ENCODE data around the gene CLTB. TPM values are rescaled to one million over a fixed set of nuclear protein-coding genes. Genes with fewer than 3 reads are reported as not detected.

Gene CLTB
- total RNA-seq, 2 experiments from 2014 or later = 56.7 to 61.8 TPM

DNA sequence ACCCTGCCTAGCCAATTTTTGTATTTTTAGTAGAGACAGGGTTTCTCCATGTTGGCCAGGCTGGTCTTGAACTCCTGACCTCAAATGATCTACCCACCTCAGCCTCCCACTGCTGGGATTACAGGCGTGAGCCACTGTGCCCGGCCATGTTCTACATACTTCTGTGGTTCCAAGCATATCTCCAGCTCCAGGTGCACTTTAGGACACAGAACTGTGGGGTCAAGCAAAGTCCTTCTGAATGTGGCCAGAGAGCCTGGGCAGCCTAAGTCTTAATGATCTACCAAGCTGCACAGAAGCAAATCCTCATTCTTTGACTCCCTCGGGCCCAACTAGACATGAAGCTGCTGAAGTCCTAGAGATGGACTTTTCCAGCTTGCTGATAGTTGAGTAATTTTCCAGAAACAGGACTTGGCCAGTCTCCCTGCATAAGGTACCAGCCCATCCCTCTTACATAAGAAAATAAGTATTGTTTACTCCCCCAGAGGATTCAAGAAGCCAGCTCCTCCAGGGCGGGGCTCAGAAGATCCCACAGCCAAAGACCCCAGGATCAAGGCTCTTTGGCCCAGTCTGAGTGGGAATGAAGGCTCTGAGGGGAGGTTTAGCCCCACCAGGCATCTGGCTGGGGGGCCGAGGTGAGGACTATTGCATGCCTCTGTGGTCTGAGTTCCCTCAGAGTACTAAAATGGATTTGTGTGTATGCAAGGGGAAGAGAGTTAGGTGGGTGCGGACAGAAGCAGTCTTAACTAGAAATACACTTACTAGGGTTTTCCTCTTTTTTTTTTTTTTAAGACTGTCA, 8.7 kb downstream of the CLTB start:
- ATAC-seq = no peak
- CTCF ChIA-PET = interaction anchor here (0.8 to 4.5 kb wide), 5 partner anchors 9 to 678 kb away, joined by 3 to 28 read pairs (median 3); partner anchors contain the start of gene CLTB
- Mint-ChIP-seq H3K27me3 (no peaks in the 10 kb centered on the region), H3K36me3 (peaks cover 1% of the 10 kb centered on the region), H3K9me3 (ENCODE audit: low read depth) (no peaks in the 10 kb centered on the region), H3K27ac (no peak overlapping the region), H3K4me1 (peaks cover 3% of the 10 kb centered on the region), H3K4me3 (no peak overlapping the region)
- DNase-seq = no peak

DNA sequence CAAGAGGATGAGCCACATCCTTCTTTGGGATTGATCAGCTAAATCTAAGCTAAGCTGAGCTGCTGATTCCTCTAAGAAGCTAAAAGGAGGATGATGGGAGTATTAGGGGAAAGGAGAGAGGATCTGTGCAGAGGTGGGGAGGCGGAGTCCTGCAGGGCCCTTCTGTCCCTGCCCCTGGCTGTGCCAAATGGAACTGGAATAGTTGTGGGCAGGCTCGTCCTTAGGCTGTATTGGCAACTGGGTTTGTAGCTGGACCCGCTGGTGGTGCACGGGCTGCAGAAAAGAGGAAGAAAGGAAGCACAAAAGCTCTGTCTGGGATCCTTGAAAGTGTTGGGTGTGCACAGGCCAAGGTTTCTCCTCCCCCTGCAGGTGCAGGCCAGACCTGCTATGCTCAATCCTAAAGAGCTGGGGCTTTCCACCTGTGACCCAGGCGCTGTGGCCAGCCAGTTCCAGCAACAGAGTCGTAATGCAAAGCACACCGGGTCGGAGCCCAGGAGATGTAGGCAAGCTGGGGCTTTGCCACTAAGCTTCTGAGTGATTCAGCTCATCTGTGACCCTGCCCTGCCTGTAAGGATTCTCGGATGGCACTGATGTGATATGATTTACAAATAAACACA, 9.8 kb downstream of the CLTB start:
- no peak overlapping the region for H3K27ac Mint-ChIP-seq
- CTCF ChIA-PET = interaction anchor here (0.8 to 4.5 kb wide), 5 partner anchors 10 to 677 kb away, joined by 3 to 28 read pairs (median 3); partner anchors contain the start of genes CLTB and FAF2
- H3K36me3 Mint-ChIP-seq = peaks cover 1% of the 10 kb centered on the region
- no peaks in the 10 kb centered on the region for H3K4me1 Mint-ChIP-seq
- no peak for ATAC-seq
- no peak for DNase-seq
- H3K27me3 Mint-ChIP-seq = no peaks in the 10 kb centered on the region
- no peaks in the 10 kb centered on the region for H3K9me3 Mint-ChIP-seq (ENCODE audit: low read depth)
- H3K4me3 Mint-ChIP-seq = no peak overlapping the region

DNA sequence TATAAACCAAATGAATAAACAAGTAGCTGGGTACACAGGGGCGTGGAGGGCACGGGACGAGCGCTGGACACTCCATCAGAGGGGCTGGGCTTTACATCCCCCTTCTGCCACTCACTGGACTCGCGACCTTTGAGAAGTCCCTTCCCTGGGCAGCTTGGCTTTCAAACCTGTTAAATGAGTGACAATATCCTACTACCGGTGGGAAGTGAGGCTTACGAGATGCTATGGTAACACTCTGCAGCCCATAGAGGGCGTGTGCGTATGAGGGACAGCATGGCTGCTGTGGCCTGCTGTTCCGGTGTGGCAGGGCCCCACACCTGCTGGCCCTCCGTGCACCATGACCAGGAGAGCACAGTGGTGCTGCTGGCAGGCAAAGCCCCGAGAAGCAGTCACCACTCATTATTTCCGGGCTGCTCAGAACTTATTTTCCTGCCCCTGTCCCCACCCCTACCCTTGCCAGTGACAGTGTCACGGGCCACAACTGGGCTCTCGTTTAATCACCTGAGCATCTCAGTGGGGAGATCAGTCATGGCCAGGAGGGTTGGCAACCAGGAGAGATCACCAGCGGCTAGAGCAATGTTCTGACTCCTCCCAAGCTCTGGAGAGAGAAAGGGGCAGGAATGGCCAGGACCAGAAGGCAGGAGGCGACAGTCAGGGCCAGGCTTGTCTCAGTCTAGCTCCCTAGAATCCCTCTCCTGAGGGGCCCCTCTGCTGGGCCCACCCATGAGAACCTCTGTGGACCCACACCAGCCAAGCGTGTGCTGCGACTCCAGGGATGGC, 10.5 kb downstream of the CLTB start:
- Mint-ChIP-seq H3K4me1 (no peaks in the 10 kb centered on the region), H3K27me3 (no peaks in the 10 kb centered on the region), H3K36me3 (peaks cover 1% of the 10 kb centered on the region), H3K4me3 (no peak overlapping the region), H3K9me3 (ENCODE audit: low read depth) (no peaks in the 10 kb centered on the region), H3K27ac (no peak overlapping the region)
- CTCF ChIA-PET = interaction anchor here (0.8 to 4.5 kb wide), 3 partner anchors 11 to 255 kb away, joined by 3 to 28 read pairs (median 3); partner anchors contain the start of genes CLTB and FAF2
- DNase-seq (no peak), ATAC-seq (no peak)

DNA sequence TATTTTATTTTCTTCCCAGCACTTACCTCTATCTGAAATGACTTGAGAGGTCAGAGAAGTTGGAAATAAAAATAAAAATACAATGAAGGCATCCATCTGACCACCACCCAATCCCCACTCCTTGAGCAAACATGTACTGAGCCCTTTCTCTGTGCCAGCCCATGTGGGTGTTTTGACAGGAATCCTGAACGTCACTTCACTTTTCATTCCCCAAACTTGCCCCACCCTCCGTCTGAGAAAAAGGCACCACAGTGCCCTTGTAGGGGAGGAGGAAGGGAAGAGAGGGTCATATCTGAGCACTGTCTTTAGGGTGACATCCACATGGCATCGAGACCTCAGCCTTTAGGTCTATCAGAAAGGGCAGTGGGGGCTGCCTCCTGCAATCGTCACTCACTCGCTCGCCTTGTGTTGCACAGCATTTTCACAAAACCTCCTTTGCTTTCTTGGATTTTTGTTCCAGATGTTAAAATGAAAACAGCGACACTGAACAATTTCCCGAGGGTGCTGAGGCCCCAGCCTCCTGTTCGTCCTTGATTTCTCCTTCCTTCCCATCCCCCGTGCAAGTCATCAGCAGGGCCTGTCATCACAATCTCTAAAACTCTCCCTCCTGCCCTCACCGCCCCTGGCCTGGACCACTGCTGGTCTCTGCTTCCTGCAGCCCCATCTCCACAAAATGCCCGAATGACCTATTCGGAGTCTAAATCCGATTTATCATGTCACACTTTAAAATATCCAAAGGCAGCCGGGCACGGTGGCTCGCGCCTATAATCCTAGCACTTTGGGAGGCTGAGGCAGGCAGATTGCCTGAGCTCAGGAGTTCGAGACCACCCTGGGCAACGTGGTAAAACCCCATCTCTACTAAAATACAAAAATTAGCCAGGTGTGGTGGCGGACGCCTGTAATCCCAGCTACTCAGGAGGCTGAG, 14.8 kb downstream of the CLTB start:
- no peaks in the 10 kb centered on the region for H3K4me1 Mint-ChIP-seq

DNA sequence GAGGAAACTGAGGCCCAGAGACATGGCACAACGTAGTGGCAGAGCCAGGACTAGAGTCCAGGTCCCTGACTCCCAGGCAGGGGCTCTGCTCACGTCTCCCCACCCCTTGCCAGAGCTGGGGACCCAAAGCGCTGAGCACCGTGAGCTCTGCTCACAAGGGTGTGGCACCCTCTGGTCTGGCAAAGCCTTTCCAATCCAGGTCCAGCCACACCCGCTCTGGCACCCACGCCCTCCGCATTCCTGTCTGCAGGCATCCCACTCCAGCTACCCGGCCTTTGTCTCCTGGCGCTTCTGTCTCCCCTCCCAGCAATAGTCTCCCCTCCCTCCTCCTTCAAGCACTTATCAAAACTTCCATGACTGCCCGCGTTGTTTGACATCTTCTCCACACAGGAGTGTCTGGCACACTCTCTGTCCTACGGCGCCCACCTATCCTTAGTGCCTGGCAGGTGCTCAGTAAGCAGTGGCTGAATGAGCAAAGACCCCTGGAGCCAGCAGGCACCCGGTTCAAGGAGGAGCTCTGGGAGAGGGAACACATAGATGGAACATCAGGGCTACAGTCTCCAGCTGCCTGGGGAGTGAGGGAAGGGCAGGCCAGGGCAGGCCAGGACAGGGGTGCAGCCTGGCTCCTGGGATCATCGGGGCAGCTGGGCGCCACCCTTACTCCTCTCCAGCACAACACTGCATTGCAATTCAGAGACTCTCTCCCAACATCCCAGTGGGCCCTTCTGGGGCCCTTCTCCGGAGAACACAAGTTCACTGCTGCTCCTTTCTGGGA, 15.8 kb downstream of the CLTB start:
- no peaks in the 10 kb centered on the region for H3K4me1 Mint-ChIP-seq
- ATAC-seq = no peak
- H3K27me3 Mint-ChIP-seq = no peaks in the 10 kb centered on the region
- DNase-seq = no peak
- H3K9me3 Mint-ChIP-seq (ENCODE audit: low read depth) = no peaks in the 10 kb centered on the region
- peaks cover 3% of the 10 kb centered on the region for H3K36me3 Mint-ChIP-seq
- CTCF ChIA-PET = no interaction called here
- H3K4me3 Mint-ChIP-seq = no peak overlapping the region
- H3K27ac Mint-ChIP-seq = no peak overlapping the region

More for the DNA sequence above, 14.8 kb downstream of the CLTB start:
- no peaks in the 10 kb centered on the region for H3K27me3 Mint-ChIP-seq
- H3K27ac Mint-ChIP-seq = no peak overlapping the region
- CTCF ChIA-PET = no interaction called here
- ATAC-seq (no peak), DNase-seq (no peak)
- no peaks in the 10 kb centered on the region for H3K9me3 Mint-ChIP-seq (ENCODE audit: low read depth)
- H3K4me3 Mint-ChIP-seq = no peak overlapping the region
- peaks cover 3% of the 10 kb centered on the region for H3K36me3 Mint-ChIP-seq

DNA sequence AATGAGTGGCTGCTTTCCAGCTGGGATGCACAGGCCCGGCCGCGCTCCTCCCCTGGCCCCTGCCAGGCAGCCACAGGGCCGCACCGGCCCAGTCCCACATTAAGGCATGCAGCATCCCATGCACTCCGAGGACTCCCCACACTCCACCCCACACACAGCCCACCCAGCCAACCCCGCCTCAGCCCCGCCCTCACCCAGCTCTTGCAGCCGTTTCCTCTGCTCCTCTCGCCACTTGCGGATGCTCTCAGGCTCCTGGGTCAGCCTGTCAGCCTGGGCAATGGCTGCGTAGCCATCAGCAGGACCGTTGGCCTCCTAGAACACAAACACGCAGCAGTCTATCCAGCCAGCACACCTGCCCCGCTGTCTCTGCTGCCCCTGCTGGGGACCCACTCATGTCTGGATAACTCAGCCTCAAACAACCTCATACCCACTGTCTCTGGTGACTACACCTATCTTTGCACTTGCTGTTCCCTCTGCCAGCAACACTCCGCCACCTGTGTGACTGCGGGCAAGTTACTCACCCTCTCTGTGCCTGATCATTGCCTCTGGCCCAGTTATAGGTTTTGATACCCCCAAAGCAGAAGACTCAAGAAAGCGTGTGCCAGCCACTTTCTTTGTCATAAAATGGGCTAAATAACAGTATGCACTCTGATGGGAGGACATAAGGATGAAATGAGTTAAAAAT, 18.5 kb downstream of the CLTB start:
- DNase-seq = no peak
- no peak overlapping the region for H3K4me3 Mint-ChIP-seq
- H3K36me3 Mint-ChIP-seq = peaks cover 3% of the 10 kb centered on the region
- H3K27ac Mint-ChIP-seq = no peak overlapping the region
- H3K27me3 Mint-ChIP-seq = no peaks in the 10 kb centered on the region
- ATAC-seq = no peak
- CTCF ChIA-PET = no interaction called here
- H3K9me3 Mint-ChIP-seq (ENCODE audit: low read depth) = no peaks in the 10 kb centered on the region
- H3K4me1 Mint-ChIP-seq = no peaks in the 10 kb centered on the region

DNA sequence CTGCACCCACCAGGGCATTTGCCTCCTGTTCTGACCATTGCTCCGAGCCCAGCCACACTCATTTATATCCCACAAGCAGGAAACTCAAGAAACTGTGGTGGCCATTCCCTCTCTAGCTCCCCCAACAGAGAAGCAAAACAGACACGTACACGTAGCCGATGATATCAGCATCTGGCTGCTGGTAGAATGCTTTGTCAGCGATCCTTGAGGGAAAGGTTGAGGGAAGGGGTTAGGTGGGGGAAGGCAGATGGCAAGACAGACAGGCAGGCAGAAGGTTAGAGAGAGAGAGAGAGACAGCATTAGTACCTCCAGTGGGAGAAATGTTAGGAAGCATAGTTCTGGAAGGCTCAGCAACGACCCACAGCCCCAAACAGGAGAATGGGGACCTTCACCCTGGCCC, 20.0 kb downstream of the CLTB start:
- CTCF ChIA-PET = no interaction called here
- H3K9me3 Mint-ChIP-seq (ENCODE audit: low read depth) = no peaks in the 10 kb centered on the region
- H3K27me3 Mint-ChIP-seq = no peaks in the 10 kb centered on the region
- peaks cover 3% of the 10 kb centered on the region for H3K36me3 Mint-ChIP-seq
- no peak for ATAC-seq
- H3K4me1 Mint-ChIP-seq = no peaks in the 10 kb centered on the region
- DNase-seq = no peak
- H3K4me3 Mint-ChIP-seq = no peak overlapping the region
- H3K27ac Mint-ChIP-seq = no peak overlapping the region

DNA sequence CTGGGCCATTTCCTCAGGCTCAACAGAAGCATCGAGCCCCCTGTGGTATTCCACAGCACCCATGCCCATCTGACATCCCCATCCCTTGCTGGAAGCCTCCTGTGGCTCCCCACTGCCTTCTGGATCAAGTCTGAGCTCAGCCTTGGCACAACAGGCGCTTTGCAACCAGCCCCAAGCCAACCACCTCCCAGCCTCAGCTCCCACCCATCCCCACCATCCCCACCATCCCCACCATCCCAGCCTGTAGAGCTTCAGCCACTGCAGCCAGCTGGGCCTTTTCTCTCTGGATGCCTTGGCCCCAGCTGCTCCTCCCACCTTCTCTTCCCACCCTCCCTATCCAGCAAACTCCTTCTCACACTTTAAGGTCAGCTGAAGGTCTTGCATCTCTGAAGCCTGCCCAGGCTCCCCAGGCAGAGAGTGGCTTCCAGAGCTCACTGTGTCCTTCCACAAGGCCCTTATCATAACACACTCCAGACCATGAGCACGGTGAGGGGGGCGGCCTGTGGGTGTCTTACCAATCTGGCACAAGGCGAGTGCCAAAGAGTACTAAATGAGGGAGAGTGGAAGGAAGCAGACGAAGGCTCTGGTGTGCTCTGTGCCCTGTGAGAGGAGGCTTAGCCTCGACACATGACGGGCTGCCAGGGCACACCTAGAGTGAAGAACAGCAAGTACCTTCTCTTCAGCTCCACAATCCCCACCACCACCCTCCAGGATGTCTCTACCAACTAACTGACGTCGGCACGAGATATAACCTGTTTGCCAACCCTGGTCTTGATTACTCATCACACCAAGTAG, 21.3 kb downstream of the CLTB start:
- ATAC-seq = no peak
- no peak overlapping the region for H3K27ac Mint-ChIP-seq
- H3K27me3 Mint-ChIP-seq = no peaks in the 10 kb centered on the region
- H3K4me1 Mint-ChIP-seq = peaks cover 2% of the 10 kb centered on the region
- peaks cover 10% of the 10 kb centered on the region for H3K36me3 Mint-ChIP-seq
- no peaks in the 10 kb centered on the region for H3K9me3 Mint-ChIP-seq (ENCODE audit: low read depth)
- DNase-seq = no peak
- no peak overlapping the region for H3K4me3 Mint-ChIP-seq
- CTCF ChIA-PET = no interaction called here

DNA sequence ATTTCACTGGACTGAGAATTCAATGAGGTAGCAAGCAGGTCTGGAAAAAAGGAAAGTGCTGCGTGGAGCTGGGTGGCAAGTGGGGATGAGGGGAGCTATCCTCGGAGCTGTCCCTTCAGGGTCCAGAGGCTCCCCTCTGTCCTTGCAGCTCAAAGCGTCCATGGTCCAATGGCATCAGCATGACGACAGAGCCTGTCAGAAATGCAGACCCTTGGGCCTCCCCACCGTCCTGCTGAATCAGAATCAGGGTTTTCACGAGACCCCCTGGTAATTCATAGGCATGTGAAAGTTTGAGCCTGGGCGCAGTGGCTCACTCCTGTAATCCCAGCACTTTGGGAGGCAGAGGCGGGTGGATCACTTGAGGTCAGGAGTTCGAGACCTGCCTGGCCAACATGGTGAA, 22.2 kb downstream of the CLTB start:
- DNase-seq (no peak), ATAC-seq (no peak)
- Mint-ChIP-seq H3K27ac (no peak overlapping the region), H3K27me3 (no peaks in the 10 kb centered on the region), H3K4me3 (no peak overlapping the region), H3K36me3 (peaks cover 12% of the 10 kb centered on the region), H3K4me1 (peaks cover 5% of the 10 kb centered on the region), H3K9me3 (ENCODE audit: low read depth) (no peaks in the 10 kb centered on the region)
- CTCF ChIA-PET = no interaction called here

DNA sequence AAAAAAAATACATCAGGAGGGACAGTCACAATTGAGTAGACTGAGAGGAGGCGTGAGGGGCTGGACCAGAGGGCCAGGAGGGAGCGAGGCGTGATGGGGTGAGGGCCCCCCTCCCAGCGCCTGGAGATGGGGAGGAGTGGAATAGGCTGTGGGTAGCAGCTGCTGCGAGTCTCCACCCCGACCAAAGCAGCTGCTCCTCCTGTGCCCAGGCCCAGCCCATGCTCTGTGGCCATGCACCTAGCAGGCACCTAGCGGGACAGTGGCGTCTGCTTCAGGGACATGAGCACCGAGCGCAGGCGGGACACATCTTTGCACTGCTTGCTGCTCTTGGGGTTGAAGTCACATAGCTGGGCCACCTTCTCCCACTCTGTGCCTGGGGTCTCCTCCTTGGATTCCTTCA, 23.8 kb downstream of the CLTB start:
- Mint-ChIP-seq H3K36me3 (peaks cover 15% of the 10 kb centered on the region), H3K9me3 (ENCODE audit: low read depth) (no peaks in the 10 kb centered on the region), H3K4me1 (peaks cover 9% of the 10 kb centered on the region), H3K27me3 (no peaks in the 10 kb centered on the region), H3K4me3 (no peak overlapping the region), H3K27ac (no peak overlapping the region)
- CTCF ChIA-PET = interaction anchor here (1.2 to 1.7 kb wide), 2 partner anchors 15 to 138 kb away, joined by 3 read pairs; no protein-coding TSS in a partner anchor
- ATAC-seq = no peak
- DNase-seq = no peak

DNA sequence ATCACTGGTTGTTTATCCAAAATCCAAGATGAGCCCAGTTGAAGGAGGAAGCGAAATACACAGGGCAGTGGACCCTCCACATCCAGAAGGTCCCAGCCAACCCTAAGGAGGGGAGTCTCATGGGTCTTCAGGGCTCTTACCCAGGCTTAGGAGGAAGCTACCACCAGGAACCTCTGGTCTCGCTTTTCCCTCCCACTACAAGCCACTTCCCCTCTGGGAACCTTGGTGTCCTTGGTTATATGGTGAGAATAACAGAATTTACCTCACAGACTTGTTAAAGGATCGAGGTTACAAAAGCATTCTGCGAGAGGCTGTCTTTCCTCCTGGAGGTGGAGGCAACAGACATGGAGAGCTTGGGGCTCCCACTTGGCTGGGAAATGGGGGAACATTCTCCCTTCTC, 24.3 kb downstream of the CLTB start:
- Mint-ChIP-seq H3K4me1 (peaks cover 14% of the 10 kb centered on the region), H3K27ac (no peak overlapping the region), H3K4me3 (no peak overlapping the region), H3K36me3 (peaks cover 18% of the 10 kb centered on the region), H3K9me3 (ENCODE audit: low read depth) (no peaks in the 10 kb centered on the region), H3K27me3 (no peaks in the 10 kb centered on the region)
- DNase-seq (no peak), ATAC-seq (no peak)
- CTCF ChIA-PET = interaction anchor here (1.2 to 1.7 kb wide), 2 partner anchors 16 to 138 kb away, joined by 3 read pairs; no protein-coding TSS in a partner anchor
